Measurements from ENCODE around the gene BTBD16.

The BTBD16 gene

DNA sequence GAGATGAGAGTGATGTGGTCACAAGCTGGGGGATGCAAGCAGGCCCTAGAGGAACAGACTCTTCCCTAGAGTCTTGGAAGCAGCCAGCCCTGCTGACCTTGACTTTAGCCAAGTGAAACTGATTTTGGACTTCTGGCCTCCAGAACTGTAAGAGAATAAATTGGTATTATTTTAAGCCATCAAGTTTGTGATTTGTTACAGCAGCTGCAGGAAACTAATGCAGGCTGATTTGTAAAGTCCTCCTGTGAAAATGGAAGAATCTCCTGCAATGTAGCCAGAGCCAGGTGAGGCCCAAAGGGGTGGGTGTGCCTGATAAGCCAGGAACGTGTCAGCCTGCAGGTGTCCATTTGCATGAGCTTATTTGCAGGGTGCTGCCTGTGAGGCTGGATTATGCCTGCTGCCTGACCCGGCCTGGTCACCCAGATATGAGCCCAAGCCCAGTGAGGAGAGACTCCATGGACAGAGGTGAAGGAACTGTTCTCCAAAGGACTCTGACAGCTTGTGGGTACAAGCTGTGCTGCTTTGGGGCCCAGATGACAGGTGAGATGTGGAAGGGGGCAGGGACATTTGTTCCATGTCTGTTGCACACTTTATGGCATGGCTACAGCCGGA lies 78.8 kb downstream of the BTBD16 start:
- peaks cover 11% of the 10 kb centered on the region for H3K27me3 Mint-ChIP-seq (ENCODE audit: low read depth)
- H3K36me3 Mint-ChIP-seq (ENCODE audit: low read depth): no peaks in the 10 kb centered on the region
- no peaks in the 10 kb centered on the region for H3K9me3 Mint-ChIP-seq
- no peak overlapping the region for H3K4me3 Mint-ChIP-seq
- DNase-seq (ENCODE audit: low spot score): no peak
- no peaks in the 10 kb centered on the region for H3K4me1 Mint-ChIP-seq (ENCODE audit: low read depth)
- no peak overlapping the region for H3K27ac Mint-ChIP-seq

DNA sequence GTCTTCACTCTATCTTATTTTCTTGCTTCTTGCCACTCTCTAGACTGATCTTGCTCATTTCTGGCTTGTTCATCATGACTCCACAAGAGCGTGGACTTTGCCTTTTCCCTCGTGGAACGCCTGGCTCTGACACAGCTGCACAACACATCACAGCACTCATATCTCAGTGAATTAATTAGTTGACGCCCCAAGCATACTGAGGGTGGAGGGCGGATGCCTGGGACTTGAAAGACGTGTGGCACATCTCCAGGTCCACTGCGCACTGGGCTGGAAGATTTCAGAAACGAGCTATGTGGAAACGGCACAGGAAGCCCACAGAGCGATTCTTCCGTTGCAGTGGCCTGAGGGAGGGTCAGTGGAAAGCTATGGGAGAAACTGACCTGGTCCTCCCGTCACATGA lies 79.8 kb downstream of the BTBD16 start:
- no peak overlapping the region for H3K4me3 Mint-ChIP-seq
- DNase-seq (ENCODE audit: low spot score): no peak
- no peaks in the 10 kb centered on the region for H3K4me1 Mint-ChIP-seq (ENCODE audit: low read depth)
- H3K9me3 Mint-ChIP-seq: no peaks in the 10 kb centered on the region
- H3K27me3 Mint-ChIP-seq (ENCODE audit: low read depth): peaks cover 11% of the 10 kb centered on the region
- H3K27ac Mint-ChIP-seq: peak overlapping the region; percentile 58
- H3K36me3 Mint-ChIP-seq (ENCODE audit: low read depth): no peaks in the 10 kb centered on the region

DNA sequence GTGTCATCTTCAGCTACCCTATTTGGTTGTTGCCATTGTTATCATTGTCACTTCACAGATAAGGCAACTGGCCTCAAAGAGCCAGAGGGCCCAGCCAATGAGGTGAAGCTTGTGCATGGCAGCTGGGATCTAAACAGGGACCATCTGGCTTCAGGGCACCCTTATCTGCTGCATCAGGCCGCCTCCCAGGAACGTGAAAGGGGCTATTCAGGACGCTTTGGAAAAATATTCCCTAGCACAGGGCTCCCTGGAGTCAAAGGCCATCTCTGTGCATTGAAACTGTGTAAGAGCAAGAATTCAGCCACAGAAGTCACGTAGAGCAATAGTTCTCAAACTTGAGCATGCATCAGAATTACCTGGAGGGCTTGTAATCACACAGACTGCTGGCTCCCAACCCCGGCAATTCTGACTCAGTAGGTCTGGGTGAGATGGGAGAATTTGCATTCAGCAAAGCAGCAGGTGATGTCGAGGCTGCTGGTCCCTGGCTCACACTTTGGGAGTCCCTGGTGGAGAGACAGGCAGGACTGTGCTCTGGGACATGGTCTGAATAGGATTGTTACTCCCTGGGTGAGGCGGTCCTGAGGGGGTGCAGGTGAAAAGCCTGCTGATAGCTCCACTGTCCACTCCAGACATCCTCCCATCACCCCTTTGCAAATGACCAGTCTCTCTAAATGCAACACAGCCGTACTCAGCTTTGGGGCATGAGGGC lies 81.9 kb downstream of the BTBD16 start:
- H3K27ac Mint-ChIP-seq: no peak overlapping the region
- peaks cover 9% of the 10 kb centered on the region for H3K27me3 Mint-ChIP-seq (ENCODE audit: low read depth)
- H3K9me3 Mint-ChIP-seq: no peaks in the 10 kb centered on the region
- H3K4me3 Mint-ChIP-seq: no peak overlapping the region
- H3K36me3 Mint-ChIP-seq (ENCODE audit: low read depth): no peaks in the 10 kb centered on the region
- DNase-seq (ENCODE audit: low spot score): no peak
- H3K4me1 Mint-ChIP-seq (ENCODE audit: low read depth): no peaks in the 10 kb centered on the region

DNA sequence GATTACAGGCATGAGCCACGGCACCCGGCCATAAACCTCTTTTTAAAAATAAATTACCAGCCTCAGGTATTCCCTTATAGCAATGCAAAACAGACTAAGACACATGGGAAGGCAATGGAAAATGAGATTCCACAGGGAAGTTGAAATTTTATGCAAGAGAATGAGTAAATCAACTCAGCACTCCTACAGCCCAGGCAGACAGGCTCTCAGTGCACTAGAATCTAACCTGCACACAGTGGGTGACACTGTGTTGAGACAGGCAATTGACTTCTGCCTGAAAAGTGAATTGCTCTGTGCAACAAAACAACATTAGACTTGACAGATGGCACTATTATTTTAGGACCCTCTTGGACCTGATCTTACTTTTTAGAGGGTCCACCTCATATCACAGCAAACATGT lies 83.3 kb downstream of the BTBD16 start:
- H3K4me3 Mint-ChIP-seq: no peak overlapping the region
- DNase-seq (ENCODE audit: low spot score): no peak
- no peaks in the 10 kb centered on the region for H3K4me1 Mint-ChIP-seq (ENCODE audit: low read depth)
- H3K36me3 Mint-ChIP-seq (ENCODE audit: low read depth): no peaks in the 10 kb centered on the region
- no peaks in the 10 kb centered on the region for H3K9me3 Mint-ChIP-seq
- peaks cover 13% of the 10 kb centered on the region for H3K27me3 Mint-ChIP-seq (ENCODE audit: low read depth)
- H3K27ac Mint-ChIP-seq: no peak overlapping the region

DNA sequence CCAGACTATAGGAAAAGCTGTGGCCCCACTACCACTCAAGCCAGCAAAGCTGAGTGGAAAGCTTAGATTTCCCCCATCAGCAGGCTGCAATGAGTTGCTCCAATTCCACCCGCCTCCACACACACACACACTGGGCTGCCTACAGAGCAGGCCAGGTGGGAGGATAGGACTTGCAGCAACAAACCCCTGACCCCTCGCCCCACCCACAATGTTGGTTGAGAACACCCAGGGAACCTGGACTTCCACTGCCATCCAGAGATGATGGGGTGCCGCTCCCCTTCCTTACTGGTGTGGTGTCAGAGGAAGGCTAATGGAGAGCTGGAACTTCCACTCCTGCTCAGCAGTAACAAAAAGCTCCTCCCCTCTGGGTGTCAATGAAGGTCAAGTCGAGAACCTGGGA lies 86.6 kb downstream of the BTBD16 start:
- Mint-ChIP-seq H3K4me3 (no peak overlapping the region), H3K36me3 (ENCODE audit: low read depth) (no peaks in the 10 kb centered on the region), H3K27ac (no peak overlapping the region), H3K4me1 (ENCODE audit: low read depth) (no peaks in the 10 kb centered on the region), H3K9me3 (no peaks in the 10 kb centered on the region), H3K27me3 (ENCODE audit: low read depth) (peaks cover 9% of the 10 kb centered on the region)
- DNase-seq (ENCODE audit: low spot score): no peak

DNA sequence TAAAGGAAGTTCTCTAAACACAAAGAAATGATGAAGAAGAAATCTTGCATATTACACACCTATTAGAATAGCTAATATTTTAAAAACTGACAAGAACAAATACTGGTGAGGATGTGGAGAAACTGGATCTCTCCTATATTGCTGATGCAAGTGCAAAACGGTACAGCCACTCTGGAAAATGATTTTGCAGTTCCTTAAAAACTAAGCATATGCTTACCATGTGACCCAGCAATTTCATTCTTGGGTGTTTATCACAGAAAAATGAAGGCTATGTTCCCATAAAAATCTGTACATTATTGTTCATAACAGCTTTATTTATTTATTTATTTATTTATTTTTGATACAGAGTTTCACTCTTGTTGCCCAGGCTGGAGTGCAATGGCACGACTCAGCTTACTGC lies 88.5 kb downstream of the BTBD16 start:
- no peak overlapping the region for H3K4me3 Mint-ChIP-seq
- H3K4me1 Mint-ChIP-seq (ENCODE audit: low read depth): no peaks in the 10 kb centered on the region
- peaks cover 14% of the 10 kb centered on the region for H3K27me3 Mint-ChIP-seq (ENCODE audit: low read depth)
- no peak for DNase-seq (ENCODE audit: low spot score)
- no peak overlapping the region for H3K27ac Mint-ChIP-seq
- no peaks in the 10 kb centered on the region for H3K36me3 Mint-ChIP-seq (ENCODE audit: low read depth)
- no peaks in the 10 kb centered on the region for H3K9me3 Mint-ChIP-seq

DNA sequence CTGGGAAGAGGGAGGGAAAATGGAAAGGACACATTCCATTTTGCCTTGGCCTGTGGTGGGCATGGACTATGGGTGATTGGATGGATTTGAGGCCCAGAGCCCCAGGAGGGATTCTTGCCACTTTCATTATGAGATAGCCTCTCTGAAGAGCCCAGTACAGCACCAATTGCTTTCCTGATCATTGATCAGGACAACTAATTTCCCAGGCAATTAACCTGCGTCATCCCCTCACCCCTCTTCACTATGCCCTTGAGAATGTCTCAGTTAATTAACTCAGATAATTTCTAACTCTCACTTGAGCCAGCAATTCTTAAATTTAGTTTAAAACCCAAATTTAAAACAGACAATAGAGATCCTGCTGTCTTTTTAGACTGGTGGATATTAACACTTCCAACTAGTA lies 90.0 kb downstream of the BTBD16 start:
- no peak overlapping the region for H3K4me3 Mint-ChIP-seq

DNA sequence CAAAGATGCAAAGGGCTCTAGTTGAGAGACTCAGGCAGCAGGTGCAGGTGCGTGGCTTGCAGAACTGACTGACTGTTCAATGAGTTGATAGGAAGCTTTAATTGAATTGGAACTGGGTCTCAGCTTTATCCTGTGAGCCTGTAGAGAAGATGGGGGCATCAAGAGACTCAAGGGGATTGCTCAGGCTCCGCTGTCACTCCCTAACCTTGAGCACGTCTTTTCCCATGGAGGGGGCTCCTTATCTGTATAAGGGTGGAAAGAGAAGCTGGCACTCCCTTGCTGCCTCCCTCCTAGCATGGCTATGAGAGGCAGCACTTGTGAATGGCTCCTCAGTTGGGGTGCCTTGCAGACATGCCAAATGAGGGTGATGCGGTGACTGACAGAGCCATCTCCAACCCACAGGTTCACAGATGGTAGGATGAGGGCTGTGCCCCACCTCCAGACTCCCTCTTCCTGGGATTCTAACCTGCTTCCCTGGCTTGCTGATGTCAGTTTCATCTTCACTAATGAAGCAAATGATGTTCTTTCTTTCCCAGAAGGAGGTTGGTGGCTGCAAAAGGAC lies 91.0 kb downstream of the BTBD16 start:
- H3K27ac Mint-ChIP-seq: no peak overlapping the region
- H3K36me3 Mint-ChIP-seq (ENCODE audit: low read depth): no peaks in the 10 kb centered on the region
- no peaks in the 10 kb centered on the region for H3K9me3 Mint-ChIP-seq
- DNase-seq (ENCODE audit: low spot score): no peak
- H3K4me3 Mint-ChIP-seq: no peak overlapping the region
- H3K4me1 Mint-ChIP-seq (ENCODE audit: low read depth): no peaks in the 10 kb centered on the region
- H3K27me3 Mint-ChIP-seq (ENCODE audit: low read depth): peaks cover 25% of the 10 kb centered on the region

More for the DNA sequence above, 90.0 kb downstream of the BTBD16 start:
- no peak overlapping the region for H3K27ac Mint-ChIP-seq
- no peaks in the 10 kb centered on the region for H3K36me3 Mint-ChIP-seq (ENCODE audit: low read depth)
- peaks cover 20% of the 10 kb centered on the region for H3K27me3 Mint-ChIP-seq (ENCODE audit: low read depth)
- H3K4me1 Mint-ChIP-seq (ENCODE audit: low read depth): no peaks in the 10 kb centered on the region
- H3K9me3 Mint-ChIP-seq: no peaks in the 10 kb centered on the region
- no peak for DNase-seq (ENCODE audit: low spot score)

DNA sequence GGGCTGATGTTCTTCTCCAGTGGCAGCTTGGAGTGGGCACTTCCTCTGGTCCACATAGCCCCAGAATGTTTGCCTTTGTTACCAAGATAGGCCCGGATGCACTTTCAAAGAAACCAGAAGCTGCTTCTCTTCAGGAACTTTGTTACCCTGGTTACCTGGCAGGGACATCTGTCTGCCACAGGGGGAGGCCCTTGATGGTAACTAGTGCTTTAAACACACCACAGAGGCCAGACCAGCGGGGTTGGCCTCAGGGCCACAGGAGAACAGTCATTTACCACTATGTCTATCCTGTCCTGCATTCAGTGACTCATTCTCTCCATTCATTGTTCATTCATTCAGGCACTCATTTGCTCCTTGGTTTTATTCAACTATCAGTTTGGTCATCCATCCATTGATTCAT lies 91.5 kb downstream of the BTBD16 start:
- H3K4me1 Mint-ChIP-seq (ENCODE audit: low read depth): no peaks in the 10 kb centered on the region
- H3K4me3 Mint-ChIP-seq: no peak overlapping the region
- DNase-seq (ENCODE audit: low spot score): no peak
- H3K27ac Mint-ChIP-seq: no peak overlapping the region
- H3K36me3 Mint-ChIP-seq (ENCODE audit: low read depth): no peaks in the 10 kb centered on the region
- H3K27me3 Mint-ChIP-seq (ENCODE audit: low read depth): peaks cover 28% of the 10 kb centered on the region
- H3K9me3 Mint-ChIP-seq: no peaks in the 10 kb centered on the region

DNA sequence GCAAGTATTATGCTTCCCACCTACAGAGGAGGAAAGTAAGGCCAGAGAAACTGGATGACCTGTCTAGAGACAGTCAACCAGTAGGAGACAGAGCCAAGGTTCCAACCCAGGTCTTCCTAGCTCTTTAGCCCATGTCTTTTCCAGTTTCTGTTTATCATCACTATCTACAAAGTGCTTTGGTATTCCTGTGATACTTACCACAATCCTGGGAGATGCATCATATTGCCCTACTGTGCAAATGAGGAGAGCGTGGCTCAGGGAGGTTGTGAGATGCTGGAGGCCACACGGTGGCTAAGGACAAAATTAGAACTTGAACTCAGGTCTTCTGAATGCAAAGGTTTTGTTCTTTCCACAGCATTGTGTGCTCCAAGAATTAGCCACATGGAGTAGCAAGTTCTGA lies 92.2 kb downstream of the BTBD16 start:
- Mint-ChIP-seq H3K36me3 (ENCODE audit: low read depth) (no peaks in the 10 kb centered on the region), H3K4me1 (ENCODE audit: low read depth) (no peaks in the 10 kb centered on the region), H3K27me3 (ENCODE audit: low read depth) (peaks cover 33% of the 10 kb centered on the region), H3K4me3 (no peak overlapping the region), H3K9me3 (no peaks in the 10 kb centered on the region), H3K27ac (no peak overlapping the region)
- DNase-seq (ENCODE audit: low spot score): no peak

DNA sequence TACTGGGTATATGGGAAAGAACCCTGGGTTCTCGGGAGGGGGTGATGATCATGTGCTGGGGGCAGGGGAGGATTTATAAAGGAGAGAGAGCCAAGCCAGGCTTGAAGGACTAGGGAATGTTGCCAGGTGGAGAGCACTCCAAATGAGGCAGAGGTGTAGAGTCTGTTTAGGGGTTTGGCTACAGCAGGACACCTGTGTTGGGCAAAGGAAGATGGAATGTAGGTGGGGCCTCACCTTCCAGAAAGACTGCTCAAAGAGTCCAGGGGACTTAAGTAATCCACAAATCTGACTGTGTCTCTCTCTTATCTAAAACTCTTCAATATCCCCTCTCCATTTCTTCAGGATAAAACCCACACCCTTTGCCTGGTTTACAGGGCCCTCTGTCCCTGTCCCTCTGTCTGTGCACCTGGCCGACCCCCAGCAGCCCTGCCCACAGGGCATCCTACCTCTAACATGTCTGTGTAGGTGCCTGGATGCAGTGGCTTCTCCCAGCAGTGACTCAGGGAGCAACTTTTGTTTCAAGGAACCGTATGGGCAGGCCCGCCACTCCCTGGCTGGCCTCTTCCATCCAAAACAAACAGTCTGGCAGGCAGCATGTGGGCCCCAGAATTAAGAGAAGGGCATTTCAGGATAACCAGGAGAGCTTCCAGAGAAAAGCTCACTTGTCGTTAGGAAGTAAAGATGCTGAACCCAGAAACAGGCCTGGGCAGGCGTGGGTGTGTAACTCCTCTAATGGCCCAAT lies 92.8 kb downstream of the BTBD16 start:
- H3K4me1 Mint-ChIP-seq (ENCODE audit: low read depth): no peaks in the 10 kb centered on the region
- peaks cover 34% of the 10 kb centered on the region for H3K27me3 Mint-ChIP-seq (ENCODE audit: low read depth)
- H3K9me3 Mint-ChIP-seq: no peaks in the 10 kb centered on the region
- H3K27ac Mint-ChIP-seq: no peak overlapping the region
- H3K4me3 Mint-ChIP-seq: no peak overlapping the region
- no peak for DNase-seq (ENCODE audit: low spot score)
- no peaks in the 10 kb centered on the region for H3K36me3 Mint-ChIP-seq (ENCODE audit: low read depth)

DNA sequence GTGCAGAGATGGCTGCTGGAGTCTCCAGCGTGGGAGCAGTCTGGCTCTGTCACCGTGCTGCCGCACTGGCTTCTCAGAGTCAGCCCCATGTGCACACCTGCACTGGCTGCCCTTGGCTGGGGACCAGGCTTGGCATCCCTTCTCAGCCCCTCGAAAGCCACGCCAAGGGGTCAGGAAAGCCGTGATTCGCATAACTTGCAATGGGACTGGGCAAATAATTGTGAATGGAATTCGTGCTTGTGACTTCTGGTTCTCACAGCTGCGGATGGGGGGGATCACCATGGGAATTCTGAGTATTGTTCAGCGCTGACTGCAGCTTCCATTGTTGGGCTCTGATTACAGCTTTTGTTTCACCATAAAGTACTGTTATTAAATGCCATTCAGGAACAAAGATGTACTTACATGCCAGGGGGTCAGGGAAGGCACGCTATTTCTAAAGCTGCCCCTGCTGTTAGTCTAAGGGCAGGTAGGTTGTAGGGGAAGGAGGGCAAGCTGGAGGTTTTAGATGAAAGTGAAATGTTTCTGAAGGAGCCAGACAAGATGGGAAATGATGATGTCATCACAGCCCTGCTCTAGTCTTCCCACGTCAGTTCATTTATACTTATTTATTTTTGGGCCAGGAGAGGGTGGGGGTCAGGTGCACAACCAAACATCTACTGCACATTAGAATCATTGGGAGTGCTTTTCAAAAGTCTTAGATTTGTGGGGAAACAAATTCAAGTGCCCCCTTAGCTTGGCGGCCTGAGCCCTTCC lies 97.6 kb downstream of the BTBD16 start:
- no peak overlapping the region for H3K4me3 Mint-ChIP-seq
- H3K27me3 Mint-ChIP-seq (ENCODE audit: low read depth): peaks cover 56% of the 10 kb centered on the region
- H3K4me1 Mint-ChIP-seq (ENCODE audit: low read depth): no peaks in the 10 kb centered on the region
- H3K36me3 Mint-ChIP-seq (ENCODE audit: low read depth): no peaks in the 10 kb centered on the region
- no peak for DNase-seq (ENCODE audit: low spot score)
- no peak overlapping the region for H3K27ac Mint-ChIP-seq
- no peaks in the 10 kb centered on the region for H3K9me3 Mint-ChIP-seq

DNA sequence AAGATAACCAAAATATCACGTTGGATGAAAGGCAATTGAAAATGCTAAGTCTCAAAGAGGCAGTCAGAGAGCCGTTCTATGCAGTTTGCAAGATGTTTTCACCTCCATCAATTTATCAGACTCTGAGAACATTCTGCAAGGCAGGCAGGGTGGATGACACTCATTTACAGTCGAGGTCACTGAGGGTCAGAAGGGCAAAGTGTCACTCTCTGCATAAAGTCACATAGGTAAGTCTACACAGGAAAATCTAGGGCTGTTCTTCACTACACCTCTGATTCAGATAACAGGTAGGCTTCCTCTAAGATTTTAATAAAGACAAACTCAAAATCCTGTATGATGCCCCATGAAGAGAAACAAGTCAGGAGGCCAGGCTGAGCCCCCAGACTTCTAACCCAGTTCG lies 102.0 kb downstream of the BTBD16 start:
- Mint-ChIP-seq H3K36me3 (ENCODE audit: low read depth) (no peaks in the 10 kb centered on the region), H3K27me3 (ENCODE audit: low read depth) (peaks cover 62% of the 10 kb centered on the region), H3K27ac (no peak overlapping the region), H3K9me3 (no peaks in the 10 kb centered on the region), H3K4me3 (peak overlapping the region; percentile 79), H3K4me1 (ENCODE audit: low read depth) (peaks cover 19% of the 10 kb centered on the region)
- DNase-seq (ENCODE audit: low spot score): no peak

DNA sequence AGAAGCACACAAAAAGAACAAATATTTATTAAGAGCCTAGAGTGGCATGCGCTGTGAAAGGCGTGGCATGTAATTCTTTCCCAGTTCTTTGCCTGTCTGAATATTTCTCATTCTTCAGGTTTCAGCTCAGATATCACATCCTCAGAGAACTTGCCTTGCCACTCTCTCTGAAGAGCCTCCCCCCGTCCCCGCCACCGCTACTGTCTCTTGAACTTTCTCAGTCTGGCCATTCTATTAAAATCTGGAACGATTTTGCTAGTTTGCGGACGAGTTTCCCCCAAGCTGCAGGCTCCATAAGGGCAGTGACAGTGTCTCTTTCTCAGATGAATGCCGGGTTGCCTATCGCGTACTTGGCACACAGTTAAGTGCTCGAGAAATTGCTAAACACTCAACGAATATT lies 102.6 kb downstream of the BTBD16 start:
- H3K27me3 Mint-ChIP-seq (ENCODE audit: low read depth): peaks cover 61% of the 10 kb centered on the region

More for the DNA sequence above, 102.6 kb downstream of the BTBD16 start:
- H3K9me3 Mint-ChIP-seq: no peaks in the 10 kb centered on the region
- no peaks in the 10 kb centered on the region for H3K36me3 Mint-ChIP-seq (ENCODE audit: low read depth)
- H3K27ac Mint-ChIP-seq: no peak overlapping the region
- H3K4me1 Mint-ChIP-seq (ENCODE audit: low read depth): peaks cover 20% of the 10 kb centered on the region
- H3K4me3 Mint-ChIP-seq: peak overlapping the region; percentile 79
- no peak for DNase-seq (ENCODE audit: low spot score)

Measured in T-helper 2 cell treated with Interferon-gamma antibody and Interleukin-4, amounts not matched to agents 5 μg/mL and 100 μg/mL, for 36 hours (primary cell).